HG03469 (cell line): ENCODE results near the gene KAT2A.

Experiments
- ATAC-seq: cut with Tn5 transposase; IDR thresholded peaks from one replicate; pipeline ENCODE4 v1.9.1; 2021; ENCODE audit warnings: mild to moderate bottlenecking, moderate library complexity, moderate number of reproducible peaks; ENCODE audit not compliant: unreplicated experiment

Gene KAT2A

GRCh38 chr17:42065201-42065600, 56.0 kb downstream of the KAT2A start:
- ATAC-seq, result no peak
